ENCODE data around the gene KASH5.

The KASH5 gene

DNA sequence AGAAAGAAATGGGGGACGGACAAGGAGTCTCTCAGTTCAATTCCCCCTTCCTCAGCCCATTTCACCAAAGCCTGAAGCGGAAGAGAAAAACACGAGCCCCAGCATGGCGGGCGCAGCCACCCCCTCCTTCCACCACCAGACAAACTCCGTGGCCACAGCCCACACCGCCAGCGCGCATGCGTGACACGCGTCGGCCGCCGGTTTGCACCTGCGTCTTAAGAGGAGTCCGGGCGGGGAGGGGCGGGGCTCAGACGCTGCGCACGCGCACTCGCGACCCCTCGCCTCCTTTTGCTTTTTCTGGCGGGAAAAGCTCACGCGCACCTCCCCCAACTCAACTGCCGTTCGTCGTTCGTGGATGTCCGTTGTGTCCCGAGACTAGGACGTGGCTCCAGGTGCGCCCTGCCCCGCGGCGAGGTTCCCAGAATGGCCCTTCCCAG is at the start of gene KASH5:
Gene KASH5, plus strand, starts transcription at position 314 of the 437 bp plus-strand sequence. CDS start 2,635 bp downstream, outside the sequence.
- peaks cover 16% of the 10 kb centered on the region for H3K4me1 ChIP-seq (ENCODE audit: insufficient read depth, low read length, poor library complexity, severe bottlenecking)
- H3K27me3 ChIP-seq (ENCODE audit: insufficient read depth, low read length, poor library complexity, severe bottlenecking) = no peaks in the 10 kb centered on the region
- H3K4me3 ChIP-seq (ENCODE audit: low read length, poor library complexity, severe bottlenecking) = no peak within 1 kb of the TSS
- no peak within 1 kb of the TSS for H3K4me2 ChIP-seq (ENCODE audit: low read depth, low read length, poor library complexity, severe bottlenecking)
- no peak within 1 kb of the TSS for H2AFZ ChIP-seq (ENCODE audit: low read length)
- no peaks in the 10 kb centered on the region; the same call in 1 of the 2 replicates for H3F3A ChIP-seq (ENCODE audit: low read depth)
- H3K36me3 ChIP-seq (ENCODE audit: insufficient read depth, low read length) = no peaks in the 10 kb centered on the region
- H3K9ac ChIP-seq (ENCODE audit: low read depth, low read length, poor library complexity, severe bottlenecking) = no peak within 1 kb of the TSS
- no peaks in the 10 kb centered on the region for H3K9me3 ChIP-seq (ENCODE audit: insufficient read depth, low read depth, low read length)
- no peaks in the 10 kb centered on the region for H3K9me2 ChIP-seq (replicated peaks; ENCODE audit: low read depth, low read length)
- no peak for TF ChIP-seq EZH2phosphoT487 (IDR thresholded peaks at IDR 0.05; ENCODE audit: borderline replicate concordance)
- no peak for TF ChIP-seq CTCF (conservative IDR thresholded peaks at IDR 0.05; ENCODE audit: low read length)
- no peaks in the 10 kb centered on the region for H3K79me2 ChIP-seq (ENCODE audit: insufficient read depth, low read length)
- no peaks in the 10 kb centered on the region for H4K20me1 ChIP-seq (ENCODE audit: insufficient read depth, low read length, poor library complexity, severe bottlenecking)

DNA sequence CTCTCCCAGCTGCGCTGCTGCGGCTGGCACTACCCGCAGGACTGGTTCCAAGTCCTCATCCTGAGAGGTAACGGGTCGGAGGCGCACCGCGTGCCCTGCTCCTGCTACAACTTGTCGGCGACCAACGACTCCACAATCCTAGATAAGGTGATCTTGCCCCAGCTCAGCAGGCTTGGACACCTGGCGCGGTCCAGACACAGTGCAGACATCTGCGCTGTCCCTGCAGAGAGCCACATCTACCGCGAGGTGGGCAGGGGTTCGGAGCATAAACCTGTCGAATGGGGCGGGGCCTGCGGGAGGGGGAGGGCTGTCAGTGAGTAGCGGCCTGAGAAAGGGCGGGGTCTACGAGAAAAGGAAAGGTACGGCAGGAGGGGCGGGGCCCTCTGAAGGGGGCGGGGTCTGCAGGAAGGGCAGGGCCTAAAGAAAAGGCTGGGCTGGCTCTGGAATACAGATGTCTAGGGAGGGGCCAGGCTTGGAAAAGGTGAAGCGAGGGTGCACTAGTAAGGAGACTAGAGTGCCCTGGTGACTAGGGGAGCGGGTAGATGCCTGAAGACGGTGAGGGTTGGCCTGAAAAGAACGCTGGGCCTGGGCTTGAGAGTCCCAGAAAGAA is 49.3 kb upstream of the KASH5 start:
- no peak for TF ChIP-seq EZH2phosphoT487 (IDR thresholded peaks at IDR 0.05; ENCODE audit: borderline replicate concordance)
- TF ChIP-seq CTCF (conservative IDR thresholded peaks at IDR 0.05; ENCODE audit: low read length) = no peak
- Histone ChIP-seq H3K36me3 (ENCODE audit: insufficient read depth, low read length) (no peaks in the 10 kb centered on the region), H3K79me2 (ENCODE audit: insufficient read depth, low read length) (peaks cover 16% of the 10 kb centered on the region; the same call in 1 of the 2 replicates), H3K4me1 (ENCODE audit: insufficient read depth, low read length, poor library complexity, severe bottlenecking) (peaks cover 32% of the 10 kb centered on the region), H3K4me3 (ENCODE audit: low read length, poor library complexity, severe bottlenecking) (no peak overlapping the region), H3F3A (ENCODE audit: low read depth) (0 out of 2 replicates have a peak, but pooled peaks cover 5% of the 10 kb centered on the region), H3K9ac (ENCODE audit: low read depth, low read length, poor library complexity, severe bottlenecking) (no peak overlapping the region), H4K20me1 (ENCODE audit: insufficient read depth, low read length, poor library complexity, severe bottlenecking) (no peaks in the 10 kb centered on the region), H2AFZ (ENCODE audit: low read length) (no peak overlapping the region), H3K9me3 (ENCODE audit: insufficient read depth, low read depth, low read length) (no peaks in the 10 kb centered on the region), H3K4me2 (ENCODE audit: low read depth, low read length, poor library complexity, severe bottlenecking) (no peak overlapping the region), H3K27me3 (ENCODE audit: insufficient read depth, low read length, poor library complexity, severe bottlenecking) (no peaks in the 10 kb centered on the region), H3K9me2 (replicated peaks; ENCODE audit: low read depth, low read length) (no peaks in the 10 kb centered on the region)

- no peaks in the 10 kb centered on the region for H3K27me3 ChIP-seq (ENCODE audit: insufficient read depth, low read length, poor library complexity, severe bottlenecking)
- H3K4me2 ChIP-seq (ENCODE audit: low read depth, low read length, poor library complexity, severe bottlenecking) = peak overlapping the region; percentile 61
- no peak for TF ChIP-seq EZH2phosphoT487 (IDR thresholded peaks at IDR 0.05; ENCODE audit: borderline replicate concordance)
- no peak for TF ChIP-seq CTCF (conservative IDR thresholded peaks at IDR 0.05; ENCODE audit: low read length)
- peak overlapping the region; percentile 35 for H3K4me3 ChIP-seq (ENCODE audit: low read length, poor library complexity, severe bottlenecking)
- peaks cover 16% of the 10 kb centered on the region; the same call in 1 of the 2 replicates for H3K79me2 ChIP-seq (ENCODE audit: insufficient read depth, low read length)
- H3K36me3 ChIP-seq (ENCODE audit: insufficient read depth, low read length) = no peaks in the 10 kb centered on the region
- no peaks in the 10 kb centered on the region for H3K9me3 ChIP-seq (ENCODE audit: insufficient read depth, low read depth, low read length)
- no peaks in the 10 kb centered on the region for H3K9me2 ChIP-seq (replicated peaks; ENCODE audit: low read depth, low read length)
- no peak overlapping the region for H3K9ac ChIP-seq (ENCODE audit: low read depth, low read length, poor library complexity, severe bottlenecking)
- H3F3A ChIP-seq (ENCODE audit: low read depth) = 0 out of 2 replicates have a peak, but pooled peaks cover 5% of the 10 kb centered on the region
- H4K20me1 ChIP-seq (ENCODE audit: insufficient read depth, low read length, poor library complexity, severe bottlenecking) = no peaks in the 10 kb centered on the region
- peaks cover 26% of the 10 kb centered on the region for H3K4me1 ChIP-seq (ENCODE audit: insufficient read depth, low read length, poor library complexity, severe bottlenecking)
- no peak overlapping the region for H2AFZ ChIP-seq (ENCODE audit: low read length)
These were observed 48.6 kb upstream of the KASH5 start for GRCh38 chr19:49339301-49340068.

Data from Loucy (cell line).